ENCODE measurements around the gene ARHGAP24. TPM values are rescaled to one million over a fixed set of nuclear protein-coding genes. Genes with fewer than 3 reads are reported as not detected.

ARHGAP24 gene
- total RNA-seq, 1 donor: 56.6 TPM

GRCh38 chr4:85826060-85826678 lies 351.2 kb downstream of the ARHGAP24 start:
- no peak overlapping the region for H3K4me3 ChIP-seq (ENCODE audit: low read depth, low read length)
- peak; percentile 32 for TF ChIP-seq CTCF (IDR thresholded peaks at IDR 0.05; ENCODE audit: insufficient read depth, low read depth, low read length)
- peak; percentile 71 for DNase-seq (ENCODE audit: low read depth)

- peak; percentile 36 for DNase-seq (ENCODE audit: low read depth)
- TF ChIP-seq CTCF (IDR thresholded peaks at IDR 0.05; ENCODE audit: insufficient read depth, low read depth, low read length): no peak
- peak overlapping the region; percentile 25 for H3K4me3 ChIP-seq (ENCODE audit: low read depth, low read length)
Observed at GRCh38 chr4:85828027-85828890, 353.3 kb downstream of the ARHGAP24 start.

- no peak overlapping the region for H3K4me3 ChIP-seq (ENCODE audit: low read depth, low read length)
- no peak for TF ChIP-seq CTCF (IDR thresholded peaks at IDR 0.05; ENCODE audit: insufficient read depth, low read depth, low read length)
- peak; percentile 42 for DNase-seq (ENCODE audit: low read depth)
Observed at GRCh38 chr4:85829276-85830051, 354.5 kb downstream of the ARHGAP24 start.

GRCh38 chr4:85831647-85832046 lies 356.7 kb downstream of the ARHGAP24 start:
- no peak overlapping the region for H3K4me3 ChIP-seq (ENCODE audit: low read depth, low read length)
- DNase-seq (ENCODE audit: low read depth): no peak
- no peak for TF ChIP-seq CTCF (IDR thresholded peaks at IDR 0.05; ENCODE audit: insufficient read depth, low read depth, low read length)

GRCh38 chr4:85833302-85833701 lies 358.4 kb downstream of the ARHGAP24 start:
- H3K4me3 ChIP-seq (ENCODE audit: low read depth, low read length): no peak overlapping the region
- DNase-seq (ENCODE audit: low read depth): no peak
- TF ChIP-seq CTCF (IDR thresholded peaks at IDR 0.05; ENCODE audit: insufficient read depth, low read depth, low read length): no peak

- no peak overlapping the region for H3K4me3 ChIP-seq (ENCODE audit: low read depth, low read length)
- DNase-seq (ENCODE audit: low read depth): no peak
- no peak for TF ChIP-seq CTCF (IDR thresholded peaks at IDR 0.05; ENCODE audit: insufficient read depth, low read depth, low read length)
Observed at GRCh38 chr4:85834934-85835333, 360.0 kb downstream of the ARHGAP24 start.
